HepG2 (cell line): Measurements from ENCODE around the gene POLR1E. TPM values are rescaled to one million over a fixed set of nuclear protein-coding genes. Genes with fewer than 3 reads are reported as not detected.

Source experiments
- FLYWCH1 ChIP-seq: sonication (generic); formaldehyde crosslinking; IDR thresholded peaks from 2 replicates; pipeline ENCODE4 v1.8.1; 2023; ENCODE audit warnings: mild to moderate bottlenecking, missing genetic modification reagents
- FOSL2 ChIP-seq: sonication (generic); formaldehyde crosslinking; IDR thresholded peaks from 2 replicates; pipeline ENCODE4 v1.4.0; 2020; ENCODE audit warnings: missing genetic modification reagents
- HNF1A ChIP-seq, 2 experiments: sonication (generic) in 1 of 2; formaldehyde crosslinking in 1 of 2; IDR thresholded peaks; 2 replicates each; pipeline versions ENCODE4 v1.4.0 to v1.6.1; 2016 to 2020; ENCODE audit warnings: borderline replicate concordance in 1 of 2, low read depth in 1 of 2, mild to moderate bottlenecking in 1 of 2, missing genetic modification reagents in 1 of 2
- KLF12 ChIP-seq: sonication (generic); formaldehyde crosslinking; IDR thresholded peaks from 2 replicates; pipeline ENCODE4 v1.4.0; 2020; ENCODE audit warnings: missing genetic modification reagents, borderline replicate concordance
- MED8 ChIP-seq: sonication (generic); formaldehyde crosslinking; IDR thresholded peaks from 2 replicates; pipeline ENCODE4 v1.8.1; 2023; ENCODE audit warnings: mild to moderate bottlenecking, missing genetic modification reagents; ENCODE audit not compliant: insufficient replicate concordance
- RARG ChIP-seq: sonication (generic); formaldehyde crosslinking; IDR thresholded peaks from 2 replicates; pipeline ENCODE4 v1.4.0; 2020; ENCODE audit warnings: low read depth, mild to moderate bottlenecking, missing genetic modification reagents
- SMAD3 ChIP-seq: sonication (generic); formaldehyde crosslinking; IDR thresholded peaks from 2 replicates; pipeline ENCODE4 v1.4.0; 2020; ENCODE audit warnings: missing genetic modification reagents
- SUZ12 ChIP-seq: fragments of 150-350 bp; IDR thresholded peaks from 2 replicates; pipeline ENCODE4 v1.6.1; 2014; ENCODE audit warnings: low read depth, low read length
- ZBTB14 ChIP-seq: sonication (generic); formaldehyde crosslinking; IDR thresholded peaks from 2 replicates; pipeline ENCODE4 v1.4.0; 2020; ENCODE audit warnings: missing genetic modification reagents
- ZNF451 ChIP-seq: sonication (generic); formaldehyde crosslinking; IDR thresholded peaks from 2 replicates; pipeline ENCODE4 v1.5.0; 2020; ENCODE audit warnings: mild to moderate bottlenecking, missing genetic modification reagents
- ZNF781 ChIP-seq: sonication (generic); formaldehyde crosslinking; IDR thresholded peaks from 2 replicates; pipeline ENCODE4 v1.5.1; 2020; ENCODE audit warnings: borderline replicate concordance, mild to moderate bottlenecking, missing genetic modification reagents; ENCODE audit errors: not compliant biosample characterization
- ZNF839 ChIP-seq: sonication (generic); formaldehyde crosslinking; IDR thresholded peaks from 2 replicates; pipeline ENCODE4 v1.4.0; 2020; ENCODE audit warnings: missing genetic modification reagents, mild to moderate bottlenecking, borderline replicate concordance
- ZSCAN30 ChIP-seq: sonication (generic); formaldehyde crosslinking; IDR thresholded peaks from 2 replicates; pipeline ENCODE4 v1.5.0; 2020; ENCODE audit warnings: mild to moderate bottlenecking, missing genetic modification reagents
- polyA plus RNA-seq, 8 experiments: library from polyadenylated mRNA; depleted of rRNA in 3 of 8; stranded (reverse) in 7 of 8; unstranded in 1 of 8; fragments of >200 nt; fragmentation: Illumina TruSeq in 4 of 8; extraction: Trizol in 4 of 8; gene quantifications; 2 replicates each; pipeline versions ENCODE4 v1.2.1 to v1.2.3, GENCODE V29; 2011 to 2016; ENCODE audit warnings: low read depth in 4 of 8, missing spikeins in 1 of 8, mixed read lengths in 1 of 8; ENCODE audit not compliant: insufficient read depth in 1 of 8
- total RNA-seq, 5 experiments: library from RNA; depleted of rRNA; stranded (reverse); fragments of >200 nt; fragmentation: Illumina TruSeq; extraction: Trizol; gene quantifications; 2 replicates each; pipeline ENCODE4 v1.2.3, GENCODE V29; 2016; ENCODE audit warnings: low read depth in 1 of 5
- TF ChIP-seq, protein P1 (sequence below): sonication (generic); formaldehyde crosslinking; IDR thresholded peaks from 2 replicates; pipeline ENCODE4 v1.5.1; 2020; ENCODE audit warnings: missing genetic modification reagents, mild to moderate bottlenecking, borderline replicate concordance
- TF ChIP-seq, protein P2 (sequence below): sonication (generic); formaldehyde crosslinking; IDR thresholded peaks from 2 replicates; pipeline ENCODE4 v1.4.0; 2020; ENCODE audit warnings: missing genetic modification reagents
- TF ChIP-seq, protein P3 (sequence below): IDR thresholded peaks from 2 replicates; pipeline ENCODE4 v1.6.1; 2012; ENCODE audit warnings: low read length, improper control_type of control experiment

POLR1E gene
- total and polyA plus RNA-seq, 2 of the 13 experiments (the other 11 are each of a cell fraction or from before 2014, with no cell fraction given), result 23.0 to 37.8 TPM

DNA sequence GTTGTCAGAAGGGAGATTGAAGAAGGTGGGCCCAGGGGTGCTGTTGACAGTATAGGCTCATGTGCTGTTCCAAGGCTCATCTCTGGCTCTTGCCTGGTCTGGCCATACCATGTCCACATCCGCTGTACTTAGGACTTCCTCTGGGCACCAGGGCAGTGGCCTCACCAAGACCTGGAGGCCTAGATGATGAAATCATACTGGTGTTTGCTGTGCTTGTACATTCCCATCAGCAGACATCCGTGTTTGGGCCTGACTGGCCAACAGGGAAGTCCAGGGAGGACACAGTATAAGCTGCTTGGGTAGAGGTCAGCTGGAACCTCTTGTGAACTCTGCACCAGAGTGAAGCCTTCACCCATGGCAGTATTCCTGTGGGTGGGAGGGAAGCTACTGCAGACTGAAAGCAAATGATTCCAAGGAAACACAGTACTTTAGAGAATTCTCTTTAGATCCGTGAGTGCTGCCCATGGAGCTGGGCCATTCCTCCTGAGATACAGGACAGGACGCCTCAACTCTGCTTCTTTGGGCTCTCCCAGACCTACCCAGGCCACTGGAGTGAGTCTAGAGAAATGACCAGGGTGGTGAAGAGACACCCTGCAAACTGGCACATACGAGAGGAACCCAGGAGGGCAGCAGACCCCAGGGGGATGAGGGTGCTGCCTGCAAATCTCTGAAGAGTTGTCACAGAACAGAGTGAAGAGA, 22.5 kb downstream of the POLR1E start (continued):
- TF ChIP-seq, protein P1, sequence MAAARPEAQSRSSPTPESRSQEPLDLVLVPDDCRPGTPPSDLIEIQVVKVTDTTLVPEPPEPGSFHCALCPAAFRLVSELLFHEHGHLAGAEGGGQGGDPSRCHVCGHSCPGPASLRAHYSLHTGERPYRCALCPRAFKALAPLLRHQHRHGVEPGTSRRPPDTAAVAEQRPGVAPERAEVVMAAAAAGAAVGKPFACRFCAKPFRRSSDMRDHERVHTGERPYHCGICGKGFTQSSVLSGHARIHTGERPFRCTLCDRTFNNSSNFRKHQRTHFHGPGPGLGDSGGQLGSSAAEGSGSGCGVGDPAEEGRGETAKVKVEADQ (CRISPR knock-in tag), result no peak
- 0 out of 2 replicates have a peak, but pooled peaks have one; percentile 16 for TF ChIP-seq SMAD3 (CRISPR knock-in tag)
- no peak for TF ChIP-seq RARG
- no peak for TF ChIP-seq ZNF781 (CRISPR knock-in tag)
- no peak for TF ChIP-seq ZSCAN30 (CRISPR knock-in tag)
- TF ChIP-seq FOSL2 (CRISPR knock-in tag), result peak; percentile 76
- 0 out of 2 replicates have a peak, but pooled peaks have one; percentile 71 for TF ChIP-seq KLF12 (CRISPR knock-in tag)
- TF ChIP-seq, protein P2, sequence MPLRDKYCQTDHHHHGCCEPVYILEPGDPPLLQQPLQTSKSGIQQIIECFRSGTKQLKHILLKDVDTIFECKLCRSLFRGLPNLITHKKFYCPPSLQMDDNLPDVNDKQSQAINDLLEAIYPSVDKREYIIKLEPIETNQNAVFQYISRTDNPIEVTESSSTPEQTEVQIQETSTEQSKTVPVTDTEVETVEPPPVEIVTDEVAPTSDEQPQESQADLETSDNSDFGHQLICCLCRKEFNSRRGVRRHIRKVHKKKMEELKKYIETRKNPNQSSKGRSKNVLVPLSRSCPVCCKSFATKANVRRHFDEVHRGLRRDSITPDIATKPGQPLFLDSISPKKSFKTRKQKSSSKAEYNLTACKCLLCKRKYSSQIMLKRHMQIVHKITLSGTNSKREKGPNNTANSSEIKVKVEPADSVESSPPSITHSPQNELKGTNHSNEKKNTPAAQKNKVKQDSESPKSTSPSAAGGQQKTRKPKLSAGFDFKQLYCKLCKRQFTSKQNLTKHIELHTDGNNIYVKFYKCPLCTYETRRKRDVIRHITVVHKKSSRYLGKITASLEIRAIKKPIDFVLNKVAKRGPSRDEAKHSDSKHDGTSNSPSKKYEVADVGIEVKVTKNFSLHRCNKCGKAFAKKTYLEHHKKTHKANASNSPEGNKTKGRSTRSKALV (CRISPR knock-in tag), result peak; percentile 88
- no peak for TF ChIP-seq ZNF839
- TF ChIP-seq, protein P3, sequence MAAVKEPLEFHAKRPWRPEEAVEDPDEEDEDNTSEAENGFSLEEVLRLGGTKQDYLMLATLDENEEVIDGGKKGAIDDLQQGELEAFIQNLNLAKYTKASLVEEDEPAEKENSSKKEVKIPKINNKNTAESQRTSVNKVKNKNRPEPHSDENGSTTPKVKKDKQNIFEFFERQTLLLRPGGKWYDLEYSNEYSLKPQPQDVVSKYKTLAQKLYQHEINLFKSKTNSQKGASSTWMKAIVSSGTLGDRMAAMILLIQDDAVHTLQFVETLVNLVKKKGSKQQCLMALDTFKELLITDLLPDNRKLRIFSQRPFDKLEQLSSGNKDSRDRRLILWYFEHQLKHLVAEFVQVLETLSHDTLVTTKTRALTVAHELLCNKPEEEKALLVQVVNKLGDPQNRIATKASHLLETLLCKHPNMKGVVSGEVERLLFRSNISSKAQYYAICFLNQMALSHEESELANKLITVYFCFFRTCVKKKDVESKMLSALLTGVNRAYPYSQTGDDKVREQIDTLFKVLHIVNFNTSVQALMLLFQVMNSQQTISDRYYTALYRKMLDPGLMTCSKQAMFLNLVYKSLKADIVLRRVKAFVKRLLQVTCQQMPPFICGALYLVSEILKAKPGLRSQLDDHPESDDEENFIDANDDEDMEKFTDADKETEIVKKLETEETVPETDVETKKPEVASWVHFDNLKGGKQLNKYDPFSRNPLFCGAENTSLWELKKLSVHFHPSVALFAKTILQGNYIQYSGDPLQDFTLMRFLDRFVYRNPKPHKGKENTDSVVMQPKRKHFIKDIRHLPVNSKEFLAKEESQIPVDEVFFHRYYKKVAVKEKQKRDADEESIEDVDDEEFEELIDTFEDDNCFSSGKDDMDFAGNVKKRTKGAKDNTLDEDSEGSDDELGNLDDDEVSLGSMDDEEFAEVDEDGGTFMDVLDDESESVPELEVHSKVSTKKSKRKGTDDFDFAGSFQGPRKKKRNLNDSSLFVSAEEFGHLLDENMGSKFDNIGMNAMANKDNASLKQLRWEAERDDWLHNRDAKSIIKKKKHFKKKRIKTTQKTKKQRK, result no peak
- TF ChIP-seq HNF1A (IDR thresholded peaks at IDR 0.05; ENCODE audit: low read depth), result no peak; the same call in 1 of the 2 replicates
- peak; percentile 50; the same call in 1 of the 2 replicates for TF ChIP-seq HNF1A (CRISPR knock-in tag; IDR thresholded peaks at IDR 0.05; ENCODE audit: borderline replicate concordance)
- TF ChIP-seq MED8, result no peak
- no peak for TF ChIP-seq SUZ12
- TF ChIP-seq FLYWCH1 (CRISPR knock-in tag), result no peak
- TF ChIP-seq ZBTB14, result no peak
- peak; percentile 65; the same call in 1 of the 2 replicates for TF ChIP-seq ZNF451 (CRISPR knock-in tag)
